ENCODE data around the gene PMM2.
A peak's percentile ranks its signal among the peaks of the same experiment; 100 is the strongest.
"Not testable (repeated sequence)": the region's sequence is repeated elsewhere in the genome, so short reads cannot be mapped to it uniquely, and the experiment has no call there.

Gene PMM2

DNA sequence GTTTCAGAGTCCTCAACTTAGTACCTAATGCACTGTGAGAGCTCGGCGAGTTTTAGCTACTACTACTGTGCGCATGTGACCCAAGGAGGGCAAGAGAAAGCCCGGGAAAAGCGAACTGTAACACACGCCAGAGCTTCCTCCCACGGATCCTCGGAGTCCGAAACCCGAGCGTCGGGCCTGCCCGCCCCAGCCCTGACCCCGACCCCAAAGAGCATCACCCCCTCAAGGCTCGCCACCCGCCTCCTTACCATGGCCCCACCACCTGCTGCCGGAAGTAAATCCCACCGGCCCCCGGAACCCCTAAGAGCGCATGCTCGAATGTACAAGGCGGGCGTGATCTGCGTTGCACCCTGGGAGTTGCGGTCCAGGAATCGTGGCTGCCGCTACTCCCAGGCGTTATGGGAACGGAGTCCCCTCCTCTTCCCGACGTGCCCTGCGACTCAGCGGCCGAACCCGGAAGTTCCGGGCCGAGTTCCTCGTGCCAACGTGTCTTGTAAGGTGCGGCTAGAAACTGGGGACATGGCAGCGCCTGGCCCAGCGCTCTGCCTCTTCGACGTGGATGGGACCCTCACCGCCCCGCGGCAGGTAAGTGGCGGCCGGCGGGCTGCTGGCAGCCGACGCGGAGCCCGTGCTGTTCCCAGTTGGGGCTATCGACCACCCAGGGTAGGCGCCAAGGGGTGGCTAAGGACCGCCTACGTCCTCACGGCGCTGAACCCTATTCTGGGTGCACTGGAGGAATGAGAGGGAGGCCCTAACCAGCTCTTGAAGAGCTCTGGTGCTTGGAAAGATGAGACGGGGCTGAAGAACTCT, at the start of gene PMM2, which contains the start of gene TMEM186:
PMM2 (plus strand) TSS at position 476 of the 810 bp plus-strand sequence; CDS start at position 520, 44 bp downstream.
TMEM186 (minus strand) TSS at position 276 of the 810 bp plus-strand sequence; CDS start at position 251, 25 bp downstream.
- Histone ChIP-seq H3K4me1 (ENCODE audit: insufficient read depth, low read length, severe bottlenecking) (peaks cover 34% of the 10 kb centered on the region), H3K9me2 (ENCODE audit: low read depth, low read length) (no peaks in the 10 kb centered on the region), H2AFZ (ENCODE audit: low read length) (no peak within 1 kb of the TSS), H3K27me3 (ENCODE audit: insufficient read depth, low read length) (no peaks in the 10 kb centered on the region), H3K36me3 (ENCODE audit: insufficient read depth, low read length) (peaks cover 35% of the 10 kb centered on the region), H3K4me3 (ENCODE audit: low read depth, low read length, poor library complexity, severe bottlenecking) (peak within 1 kb of the TSS; percentile 96), H3K9me3 (ENCODE audit: low read length) (no peaks in the 10 kb centered on the region), H3K79me2 (ENCODE audit: insufficient read depth, low read length) (peaks cover 47% of the 10 kb centered on the region), H4K20me1 (ENCODE audit: insufficient read depth, low read length) (no peaks in the 10 kb centered on the region), H3K27ac (ENCODE audit: low read depth, low read length, poor library complexity, severe bottlenecking) (peak within 1 kb of the TSS; percentile 12), H3K9ac (ENCODE audit: low read length) (peak within 1 kb of the TSS; percentile 92), H3F3A (ENCODE audit: insufficient read depth, low read length) (no peaks in the 10 kb centered on the region), H3K4me2 (ENCODE audit: low read length) (peak within 1 kb of the TSS; percentile 82)
- TF ChIP-seq EZH2 (IDR thresholded peaks at IDR 0.05; ENCODE audit: borderline replicate concordance, low read length): no peak
- TF ChIP-seq, protein P1, sequence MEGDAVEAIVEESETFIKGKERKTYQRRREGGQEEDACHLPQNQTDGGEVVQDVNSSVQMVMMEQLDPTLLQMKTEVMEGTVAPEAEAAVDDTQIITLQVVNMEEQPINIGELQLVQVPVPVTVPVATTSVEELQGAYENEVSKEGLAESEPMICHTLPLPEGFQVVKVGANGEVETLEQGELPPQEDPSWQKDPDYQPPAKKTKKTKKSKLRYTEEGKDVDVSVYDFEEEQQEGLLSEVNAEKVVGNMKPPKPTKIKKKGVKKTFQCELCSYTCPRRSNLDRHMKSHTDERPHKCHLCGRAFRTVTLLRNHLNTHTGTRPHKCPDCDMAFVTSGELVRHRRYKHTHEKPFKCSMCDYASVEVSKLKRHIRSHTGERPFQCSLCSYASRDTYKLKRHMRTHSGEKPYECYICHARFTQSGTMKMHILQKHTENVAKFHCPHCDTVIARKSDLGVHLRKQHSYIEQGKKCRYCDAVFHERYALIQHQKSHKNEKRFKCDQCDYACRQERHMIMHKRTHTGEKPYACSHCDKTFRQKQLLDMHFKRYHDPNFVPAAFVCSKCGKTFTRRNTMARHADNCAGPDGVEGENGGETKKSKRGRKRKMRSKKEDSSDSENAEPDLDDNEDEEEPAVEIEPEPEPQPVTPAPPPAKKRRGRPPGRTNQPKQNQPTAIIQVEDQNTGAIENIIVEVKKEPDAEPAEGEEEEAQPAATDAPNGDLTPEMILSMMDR (IDR thresholded peaks at IDR 0.05; ENCODE audit: low read length): no peak

DNA sequence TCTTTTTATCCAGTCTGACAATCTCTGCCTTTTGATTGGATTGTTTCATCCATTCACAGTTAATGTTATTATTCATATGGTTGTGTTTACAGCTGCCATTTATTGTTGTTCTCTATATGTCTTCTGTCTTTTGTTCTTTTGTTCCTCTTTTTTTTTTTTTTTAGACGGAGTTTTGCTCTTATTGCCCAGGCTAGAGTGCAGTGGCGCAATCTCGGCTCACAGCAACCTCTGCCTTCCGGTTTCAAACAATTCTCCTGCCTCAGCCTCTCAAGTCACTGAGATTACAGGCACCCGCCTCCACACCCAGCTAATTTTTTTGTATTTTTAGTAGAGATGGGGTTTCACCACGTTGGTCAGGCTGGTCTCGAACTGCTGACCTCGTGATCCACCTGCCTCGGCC, 48.7 kb upstream of the PMM2 start:
- H4K20me1 ChIP-seq (ENCODE audit: insufficient read depth, low read length); H2AFZ ChIP-seq (ENCODE audit: low read length); H3F3A ChIP-seq (ENCODE audit: insufficient read depth, low read length); H3K4me2 ChIP-seq (ENCODE audit: low read length); H3K9me2 ChIP-seq (ENCODE audit: low read depth, low read length); H3K27ac ChIP-seq (ENCODE audit: low read depth, low read length, poor library complexity, severe bottlenecking); H3K79me2 ChIP-seq (ENCODE audit: insufficient read depth, low read length); H3K27me3 ChIP-seq (ENCODE audit: insufficient read depth, low read length); H3K4me3 ChIP-seq (ENCODE audit: low read depth, low read length, poor library complexity, severe bottlenecking); H3K9me3 ChIP-seq (ENCODE audit: low read length); H3K36me3 ChIP-seq (ENCODE audit: insufficient read depth, low read length); H3K4me1 ChIP-seq (ENCODE audit: insufficient read depth, low read length, severe bottlenecking); H3K9ac ChIP-seq (ENCODE audit: low read length): not testable (repeated sequence)

DNA sequence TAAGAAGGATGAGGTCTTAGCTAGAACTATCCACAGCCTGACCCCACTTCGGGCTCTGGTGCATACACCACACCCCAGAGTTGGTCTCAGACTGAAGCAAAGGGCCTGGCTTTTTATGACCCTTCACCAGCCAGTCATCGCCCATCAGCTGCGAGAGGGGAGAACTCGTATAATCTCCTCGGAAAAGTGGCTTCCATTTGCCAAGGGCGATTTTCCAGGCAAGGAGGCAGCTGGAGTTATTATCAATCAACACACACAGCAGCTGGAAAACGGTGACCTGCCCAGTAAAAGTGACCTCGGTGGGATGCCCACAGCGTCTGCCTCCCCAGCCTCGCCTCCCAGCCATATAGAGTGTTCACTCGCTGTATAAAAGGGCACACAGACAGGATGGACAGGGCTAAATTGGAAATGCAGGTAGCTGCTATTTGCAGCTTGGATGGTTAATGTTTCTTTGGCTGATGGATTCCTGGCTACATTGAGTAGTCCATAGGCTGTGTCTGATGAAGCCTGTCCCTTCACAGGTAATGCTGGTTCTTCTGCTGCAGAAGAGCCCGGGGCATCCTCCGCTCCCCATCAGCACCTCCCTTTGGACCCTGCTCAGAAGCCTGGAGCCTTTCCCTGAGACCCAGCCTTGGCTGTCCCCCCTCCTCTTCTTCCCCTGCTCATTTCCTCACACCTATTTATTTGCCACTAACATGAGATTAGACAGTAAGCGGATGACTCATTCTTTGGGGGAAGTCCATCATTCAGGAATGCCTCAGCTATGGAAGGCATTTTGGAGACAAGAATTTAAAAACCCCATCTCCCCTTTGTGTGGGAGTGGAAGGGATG, 45.9 kb upstream of the PMM2 start:
- H3K79me2 ChIP-seq (ENCODE audit: insufficient read depth, low read length): no peaks in the 10 kb centered on the region
- no peaks in the 10 kb centered on the region for H3K4me1 ChIP-seq (ENCODE audit: insufficient read depth, low read length, severe bottlenecking)
- no peaks in the 10 kb centered on the region for H3F3A ChIP-seq (ENCODE audit: insufficient read depth, low read length)
- no peak overlapping the region for H3K4me2 ChIP-seq (ENCODE audit: low read length)
- H3K9me2 ChIP-seq (ENCODE audit: low read depth, low read length): no peaks in the 10 kb centered on the region
- no peaks in the 10 kb centered on the region for H4K20me1 ChIP-seq (ENCODE audit: insufficient read depth, low read length)
- no peak overlapping the region for H2AFZ ChIP-seq (ENCODE audit: low read length)
- no peak overlapping the region for H3K27ac ChIP-seq (ENCODE audit: low read depth, low read length, poor library complexity, severe bottlenecking)
- H3K36me3 ChIP-seq (ENCODE audit: insufficient read depth, low read length): no peaks in the 10 kb centered on the region
- H3K4me3 ChIP-seq (ENCODE audit: low read depth, low read length, poor library complexity, severe bottlenecking): no peak overlapping the region
- H3K9me3 ChIP-seq (ENCODE audit: low read length): no peaks in the 10 kb centered on the region
- TF ChIP-seq, protein P1 (IDR thresholded peaks at IDR 0.05; ENCODE audit: low read length): no peak
- no peak for TF ChIP-seq EZH2 (IDR thresholded peaks at IDR 0.05; ENCODE audit: borderline replicate concordance, low read length)
- H3K27me3 ChIP-seq (ENCODE audit: insufficient read depth, low read length): no peaks in the 10 kb centered on the region
- no peak overlapping the region for H3K9ac ChIP-seq (ENCODE audit: low read length)

Measured in OCI-LY1 (cell line).